GM18868 (cell line): ENCODE data around the gene GIGYF1.

Experiments used
- ATAC-seq: cut with Tn5 transposase; IDR thresholded peaks from one replicate; pipeline ENCODE4 v1.9.1; 2021; ENCODE audit warnings: mild to moderate bottlenecking, moderate library complexity; ENCODE audit not compliant: unreplicated experiment

The GIGYF1 gene

GRCh38 chr7:100684534-100685042, 9.5 kb downstream of the GIGYF1 start:
- no peak for ATAC-seq

GRCh38 chr7:100683659-100684533, 10.2 kb downstream of the GIGYF1 start:
- no peak for ATAC-seq

- no peak for ATAC-seq
These were observed 10.9 kb downstream of the GIGYF1 start for GRCh38 chr7:100682991-100683658.

- ATAC-seq: no peak
These were observed 11.8 kb downstream of the GIGYF1 start for GRCh38 chr7:100682228-100682741.

- no peak for ATAC-seq
These were observed 12.4 kb downstream of the GIGYF1 start for GRCh38 chr7:100681491-100682227.

GRCh38 chr7:100680576-100681271, 13.3 kb downstream of the GIGYF1 start:
- no peak for ATAC-seq

GRCh38 chr7:100679927-100680575, 14.0 kb downstream of the GIGYF1 start:
- no peak for ATAC-seq

GRCh38 chr7:100679129-100679926, 14.7 kb downstream of the GIGYF1 start:
- ATAC-seq: no peak

- no peak for ATAC-seq
These were observed 15.6 kb downstream of the GIGYF1 start for GRCh38 chr7:100678291-100678984.

GRCh38 chr7:100677308-100678267, 16.5 kb downstream of the GIGYF1 start:
- ATAC-seq: no peak

GRCh38 chr7:100676501-100677306, 17.3 kb downstream of the GIGYF1 start:
- ATAC-seq: no peak

GRCh38 chr7:100675581-100676350, 18.3 kb downstream of the GIGYF1 start:
- peak; percentile 28 for ATAC-seq

GRCh38 chr7:100675105-100675451, 19.0 kb downstream of the GIGYF1 start:
- no peak for ATAC-seq

- ATAC-seq: no peak
These were observed 19.5 kb downstream of the GIGYF1 start for GRCh38 chr7:100674411-100675104.

- ATAC-seq: no peak
These were observed 20.1 kb downstream of the GIGYF1 start for GRCh38 chr7:100673942-100674410.
